ENCODE data around the gene TMEM242.

DNA sequence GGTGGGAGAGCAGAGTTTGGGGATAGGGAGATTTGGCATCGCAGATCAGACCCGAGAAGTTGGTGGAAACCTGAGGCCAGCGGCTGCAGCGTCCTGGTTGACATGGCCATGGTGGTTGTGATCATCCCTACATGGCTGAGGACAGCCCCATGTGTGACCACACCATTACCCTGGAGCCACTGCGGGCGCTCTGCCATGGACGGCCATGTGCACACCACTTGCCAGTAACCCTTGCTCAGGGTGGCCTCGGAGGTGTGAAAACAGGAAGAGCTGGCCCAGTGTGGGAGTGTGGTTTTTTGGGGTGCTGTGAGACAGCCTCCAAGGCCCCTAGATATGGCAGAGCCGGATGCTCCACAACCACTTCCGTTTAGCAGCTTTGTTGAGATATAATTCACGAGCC is 64.4 kb downstream of the TMEM242 start:
- TF ChIP-seq, protein P1, sequence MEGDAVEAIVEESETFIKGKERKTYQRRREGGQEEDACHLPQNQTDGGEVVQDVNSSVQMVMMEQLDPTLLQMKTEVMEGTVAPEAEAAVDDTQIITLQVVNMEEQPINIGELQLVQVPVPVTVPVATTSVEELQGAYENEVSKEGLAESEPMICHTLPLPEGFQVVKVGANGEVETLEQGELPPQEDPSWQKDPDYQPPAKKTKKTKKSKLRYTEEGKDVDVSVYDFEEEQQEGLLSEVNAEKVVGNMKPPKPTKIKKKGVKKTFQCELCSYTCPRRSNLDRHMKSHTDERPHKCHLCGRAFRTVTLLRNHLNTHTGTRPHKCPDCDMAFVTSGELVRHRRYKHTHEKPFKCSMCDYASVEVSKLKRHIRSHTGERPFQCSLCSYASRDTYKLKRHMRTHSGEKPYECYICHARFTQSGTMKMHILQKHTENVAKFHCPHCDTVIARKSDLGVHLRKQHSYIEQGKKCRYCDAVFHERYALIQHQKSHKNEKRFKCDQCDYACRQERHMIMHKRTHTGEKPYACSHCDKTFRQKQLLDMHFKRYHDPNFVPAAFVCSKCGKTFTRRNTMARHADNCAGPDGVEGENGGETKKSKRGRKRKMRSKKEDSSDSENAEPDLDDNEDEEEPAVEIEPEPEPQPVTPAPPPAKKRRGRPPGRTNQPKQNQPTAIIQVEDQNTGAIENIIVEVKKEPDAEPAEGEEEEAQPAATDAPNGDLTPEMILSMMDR (IDR thresholded peaks at IDR 0.05) = no peak
- TF ChIP-seq EZH2 (IDR thresholded peaks at IDR 0.05; ENCODE audit: borderline replicate concordance, insufficient read depth, low read depth, low read length, poor library complexity, severe bottlenecking) = no peak
